Inferior parietal cortex (tissue), 1 donor: ENCODE data around the gene TFCP2L1.
"Not testable (repeated sequence)": the region's sequence is repeated elsewhere in the genome, so short reads cannot be mapped to it uniquely, and the experiment has no call there.

ENCODE experiments used
- DNase-seq: peaks from one replicate; pipeline ENCODE4 v3.0.0-alpha.2; 2016; ENCODE audit errors: extremely low spot score

Gene TFCP2L1

GRCh38 chr2:121284463-121285449, at the start of gene TFCP2L1:
TSS of gene TFCP2L1 (minus strand) at chr2:121285202. CDS start at chr2:121285109, 93 bp downstream.
- no peak for DNase-seq

GRCh38 chr2:121333834-121334558, 49.0 kb upstream of the TFCP2L1 start:
- no peak for DNase-seq

- DNase-seq: no peak
These were observed 48.2 kb upstream of the TFCP2L1 start for GRCh38 chr2:121333231-121333630.

GRCh38 chr2:121331324-121331723, 46.3 kb upstream of the TFCP2L1 start:
- DNase-seq: not testable (repeated sequence)

- no peak for DNase-seq
These were observed 45.9 kb upstream of the TFCP2L1 start for GRCh38 chr2:121330921-121331320.

- DNase-seq: no peak
These were observed 44.8 kb upstream of the TFCP2L1 start for GRCh38 chr2:121329786-121330185.

- no peak for DNase-seq
These were observed 41.6 kb upstream of the TFCP2L1 start for GRCh38 chr2:121326628-121327027.

- no peak for DNase-seq
These were observed 39.6 kb upstream of the TFCP2L1 start for GRCh38 chr2:121324601-121325000.

- no peak for DNase-seq
These were observed 36.5 kb upstream of the TFCP2L1 start for GRCh38 chr2:121321476-121321875.

- DNase-seq: no peak
These were observed 34.9 kb upstream of the TFCP2L1 start for GRCh38 chr2:121319941-121320340.

- no peak for DNase-seq
These were observed 32.0 kb upstream of the TFCP2L1 start for GRCh38 chr2:121316986-121317385.

- DNase-seq: not testable (repeated sequence)
These were observed 28.7 kb upstream of the TFCP2L1 start for GRCh38 chr2:121313701-121314100.

GRCh38 chr2:121309801-121310200, 24.8 kb upstream of the TFCP2L1 start:
- no peak for DNase-seq

GRCh38 chr2:121309323-121309722, 24.3 kb upstream of the TFCP2L1 start:
- DNase-seq: no peak

GRCh38 chr2:121307048-121307447, 22.0 kb upstream of the TFCP2L1 start:
- DNase-seq: no peak

- no peak for DNase-seq
These were observed 19.9 kb upstream of the TFCP2L1 start for GRCh38 chr2:121304941-121305340.

GRCh38 chr2:121303531-121304263, 18.7 kb upstream of the TFCP2L1 start:
- no peak for DNase-seq

- DNase-seq: not testable (repeated sequence)
These were observed 16.2 kb upstream of the TFCP2L1 start for GRCh38 chr2:121301190-121301589.

- DNase-seq: no peak
These were observed 13.5 kb upstream of the TFCP2L1 start for GRCh38 chr2:121298476-121298875.

GRCh38 chr2:121297866-121298265, 12.9 kb upstream of the TFCP2L1 start:
- DNase-seq: not testable (repeated sequence)

- peak; percentile 40 for DNase-seq
These were observed 12.3 kb upstream of the TFCP2L1 start for GRCh38 chr2:121297217-121297830.
